K562 (cell line): ENCODE results near the gene PSORS1C2. TPM values are rescaled to one million over a fixed set of nuclear protein-coding genes. Genes with fewer than 3 reads are reported as not detected.

Source experiments
- ATAC-seq: fragments of 200-7000 bp; cut with Tn5 transposase; 3 replicates; pipeline ENCODE4 v1.9.1; 2020; ENCODE audit warnings: moderate library complexity
- BruUV-seq: library from RNA; stranded (reverse); fragments of 400-500 nt; replicated peaks from 2 replicates; lab custom pipeline; 2021; lab: Mats Ljungman, UMichigan
- CTCF ChIA-PET: fragments of 300-600 bp; formaldehyde crosslinking; extraction: SDS; loops from one replicate; lab custom pipeline; 2021; ENCODE audit warnings: low intra/inter-chr PET ratio; lab: Yijun Ruan, JAX
- POLR2A ChIA-PET: fragments of 300-600, 350-650 bp; sonication (Branson Sonifier 250); formaldehyde crosslinking; extraction: SDS; loops from one replicate; lab custom pipeline; 2021; ENCODE audit warnings: antibody characterized with exemption, inconsistent platforms; lab: Yijun Ruan, JAX
- DNase-seq, 4 experiments: peaks; one replicate each; pipeline versions ENCODE4 v3.0.0 to v3.0.0-alpha.2; 2011 to 2018; ENCODE audit warnings: low spot score in 3 of 4, mixed read lengths in 3 of 4; ENCODE audit errors: extremely low read depth in 1 of 4
- FAIRE-seq: peaks from 2 replicates; lab custom pipeline; 2011; peaks lifted over from hg19 to GRCh38; lab: Jason Lieb, UNC
- H2AFZ ChIP-seq: 2 replicates; pipeline ENCODE4 v1.6.0; 2011; ENCODE audit warnings: low read depth, low read length, control low read depth, inconsistent platforms
- H3K27ac ChIP-seq: fragments of 200-600 bp; 3 replicates; pipeline ENCODE4 v1.8.0; 2011; ENCODE audit warnings: low read depth, mild to moderate bottlenecking, control low read depth, inconsistent platforms, low read length, moderate library complexity, mixed read lengths; ENCODE audit errors: extremely low read depth
- H3K27me3 ChIP-seq, 2 experiments: fragments of 300-600 bp in 1 of 2; 2 replicates in 1 of 2; 3 replicates in 1 of 2; pipeline versions ENCODE4 v1.6.0 to v1.8.0; 2011; ENCODE audit warnings: inconsistent platforms in 2 of 2, low read length in 2 of 2, mild to moderate bottlenecking in 1 of 2, mixed read lengths in 1 of 2, moderate library complexity in 1 of 2; ENCODE audit not compliant: control insufficient read depth in 2 of 2, insufficient read depth in 2 of 2
- H3K36me3 ChIP-seq: fragments of 300-600 bp; 3 replicates; pipeline ENCODE4 v1.8.0; 2011; ENCODE audit warnings: mild to moderate bottlenecking, low read length, inconsistent platforms; ENCODE audit not compliant: control insufficient read depth, insufficient read depth
- H3K4me1 ChIP-seq, 2 experiments: fragments of 200-600 bp in 1 of 2; replicated peaks in 1 of 2; 2 replicates in 1 of 2; 3 replicates in 1 of 2; pipeline versions ENCODE4 v1.5.1 to v1.8.0; 2011; ENCODE audit warnings: inconsistent platforms in 2 of 2, low read length in 2 of 2, mild to moderate bottlenecking in 1 of 2, mixed read lengths in 1 of 2, moderate library complexity in 1 of 2; ENCODE audit not compliant: control insufficient read depth in 2 of 2, insufficient read depth in 2 of 2
- H3K4me2 ChIP-seq: 2 replicates; pipeline ENCODE4 v1.6.1; 2011; ENCODE audit warnings: low read length, control low read depth, inconsistent platforms, mixed read lengths; ENCODE audit not compliant: insufficient read depth
- H3K4me3 ChIP-seq: fragments of 200-600 bp; sonication (generic), shearing (Covaris generic); 2 replicates; pipeline ENCODE4 v1.5.1; 2016; ENCODE audit warnings: control low read depth, inconsistent platforms
- H3K79me2 ChIP-seq: fragments of 200-600 bp; 3 replicates; pipeline ENCODE4 v1.8.0; 2011; ENCODE audit warnings: low read length, inconsistent platforms; ENCODE audit not compliant: control insufficient read depth, insufficient read depth
- H3K9ac ChIP-seq, 2 experiments: 2 replicates each; pipeline versions ENCODE4 v1.6.0 to v1.6.1; 2011; ENCODE audit warnings: low read depth in 2 of 2, low read length in 2 of 2, control low read depth in 1 of 2, inconsistent platforms in 1 of 2, mild to moderate bottlenecking in 1 of 2, mixed read lengths in 1 of 2; ENCODE audit not compliant: insufficient read depth in 1 of 2
- H3K9me1 ChIP-seq: one replicate; pipeline ENCODE4 v1.6.0; 2011; ENCODE audit warnings: inconsistent platforms, mild to moderate bottlenecking, low read length, moderate library complexity; ENCODE audit not compliant: control insufficient read depth, insufficient read depth
- H3K9me3 ChIP-seq: replicated peaks from 2 replicates; pipeline ENCODE4 v1.5.1; 2011; ENCODE audit warnings: low read depth, low read length, inconsistent platforms; ENCODE audit not compliant: control insufficient read depth, insufficient read depth
- H4K20me1 ChIP-seq: replicated peaks from 2 replicates; pipeline ENCODE4 v1.6.1; 2011; ENCODE audit warnings: low read length, inconsistent platforms, mixed read lengths; ENCODE audit not compliant: control insufficient read depth, insufficient read depth
- CREB1 ChIP-seq, 2 experiments: sonication (generic) in 1 of 2; formaldehyde crosslinking in 1 of 2; IDR thresholded peaks; 2 replicates each; pipeline versions ENCODE4 v1.6.1 to v1.8.0; 2012 to 2022; ENCODE audit warnings: inconsistent platforms in 1 of 2, mild to moderate bottlenecking in 1 of 2, missing genetic modification reagents in 1 of 2, moderate library complexity in 1 of 2
- IRF2 ChIP-seq: sonication (generic); formaldehyde crosslinking; IDR thresholded peaks from 2 replicates; pipeline ENCODE4 v1.8.1; 2022; ENCODE audit warnings: mild to moderate bottlenecking, missing genetic modification reagents
- LARP7 ChIP-seq: fragments of 450-650 bp; IDR thresholded peaks from 2 replicates; pipeline ENCODE4 v1.6.1; 2016
- NCOR1 ChIP-seq: fragments of 450-650 bp; IDR thresholded peaks from 2 replicates; pipeline ENCODE4 v1.6.1; 2016; ENCODE audit warnings: mild to moderate bottlenecking, moderate library complexity
- PHF8 ChIP-seq: fragments of 200-600 bp; sonication (generic); IDR thresholded peaks from 2 replicates; pipeline ENCODE4 v1.6.1; 2012; ENCODE audit warnings: mixed run types, mild to moderate bottlenecking, inconsistent platforms, low read length, moderate library complexity, borderline replicate concordance
- SMARCA5 ChIP-seq: fragments of 450-650 bp; IDR thresholded peaks from 2 replicates; pipeline ENCODE4 v1.6.1; 2016
- SOX6 ChIP-seq: fragments of 450-650 bp; IDR thresholded peaks from 2 replicates; pipeline ENCODE4 v1.6.1; 2014; ENCODE audit warnings: mild to moderate bottlenecking
- TCFL5 ChIP-seq: fragments of 250-450 bp; sonication (Bioruptor Pico); conservative IDR thresholded peaks from 2 replicates; pipeline ENCODE4 v1.6.1; 2021; ENCODE audit warnings: mild to moderate bottlenecking, moderate library complexity, matching md5 sums
- THAP12 ChIP-seq: fragments of 250-450 bp; sonication (Bioruptor Pico); IDR thresholded peaks from 2 replicates; pipeline ENCODE4 v1.9.0; 2021; ENCODE audit warnings: mild to moderate bottlenecking, inconsistent platforms
- TRIM25 ChIP-seq: fragments of 450-650 bp; IDR thresholded peaks from 2 replicates; pipeline ENCODE4 v1.7.0; 2016; ENCODE audit warnings: borderline replicate concordance
- ZC3H11A ChIP-seq: IDR thresholded peaks from 2 replicates; pipeline ENCODE4 v1.6.1; 2012; ENCODE audit warnings: low read depth, low read length, improper control_type of control experiment
- ZC3H4 ChIP-seq: sonication (generic); formaldehyde crosslinking; IDR thresholded peaks from 2 replicates; pipeline ENCODE4 v1.9.0; 2021; ENCODE audit warnings: missing genetic modification reagents, borderline replicate concordance
- ZFP1 ChIP-seq: fragments of 450-650 bp; formaldehyde crosslinking; IDR thresholded peaks from 2 replicates; pipeline ENCODE4 v1.4.0; 2020; ENCODE audit warnings: mild to moderate bottlenecking, mixed read lengths
- ZNF695 ChIP-seq: fragments of 450-650 bp; formaldehyde crosslinking; IDR thresholded peaks from 2 replicates; pipeline ENCODE4 v1.4.0; 2020; ENCODE audit warnings: mild to moderate bottlenecking, moderate library complexity
- WGBS: fragments of 100-300 bp; shearing (Covaris generic); methylation state at CpG from one replicate; pipeline ENCODE4 v1.1.6; 2016; ENCODE audit warnings: low coverage, mixed read lengths; ENCODE audit not compliant: insufficient coverage; ENCODE audit errors: missing lambda C conversion rate; 5-methylcytosine and 5-hydroxymethylcytosine counted together
- in situ Hi-C: fragments of 300-500 bp; cut with MboI; formaldehyde crosslinking; loops from 4 replicates; pipeline ENCODE4 v1.15.0; 2018; ENCODE audit warnings: inconsistent platforms, mixed read lengths
- intact Hi-C: fragments of 100-400 bp; cut with micrococcal nuclease; formaldehyde crosslinking; loops from 2 replicates; pipeline ENCODE4 v1.14.2; 2022
- polyA plus RNA-seq, 8 experiments: library from polyadenylated mRNA; depleted of rRNA in 4 of 8; stranded (reverse) in 5 of 8; unstranded in 3 of 8; fragments of >200 nt; fragmentation: Nextera tagmentation in 2 of 8; fragmentation: Illumina TruSeq in 1 of 8; extraction: Ambion mirVana in 2 of 8; extraction: Trizol in 1 of 8; gene quantifications; 2 replicates each; pipeline versions ENCODE4 v1.2.1 to v1.2.3, GENCODE V29; 2011 to 2014; ENCODE audit warnings: inconsistent platforms in 1 of 8, missing spikeins in 1 of 8
- total RNA-seq, 7 experiments: library from RNA; depleted of rRNA in 6 of 7; stranded (reverse); fragments of >200 nt in 6 of 7; fragmentation: Illumina TruSeq in 2 of 7; extraction: Trizol in 2 of 7; gene quantifications; 2 replicates each; pipeline versions ENCODE4 v1.2.1 to v1.2.3, GENCODE V29; 2011 to 2021; ENCODE audit warnings: low replicate concordance in 1 of 7

The PSORS1C2 gene
- total and polyA plus RNA-seq, 9 of the 15 experiments (the other 6 are each of a cell fraction or from before 2014, with no cell fraction given) = not detected

- 8% methylated on average over 4 of the region's 4 CpGs for WGBS
- Histone ChIP-seq H3K9me1 (no peaks in the 10 kb centered on the region), H3K4me2 (no peak overlapping the region), H2AFZ (no peak overlapping the region), H3K9ac (no peak overlapping the region), H3K4me1 (peaks cover 11 to 17% of the 10 kb centered on the region in 2 experiments), H4K20me1 (no peaks in the 10 kb centered on the region), H3K79me2 (no peaks in the 10 kb centered on the region), H3K27me3 (no peaks in the 10 kb centered on the region), H3K4me3 (no peak overlapping the region), H3K36me3 (no peaks in the 10 kb centered on the region), H3K9me3 (no peaks in the 10 kb centered on the region), H3K27ac (no peak overlapping the region)
- ATAC-seq (no peak), FAIRE-seq (no peak), DNase-seq (no peak)
- no TSS peak for BruUV-seq
- CTCF ChIA-PET = no interaction called here
- TF ChIP-seq NCOR1 (no peak), THAP12 (CRISPR knock-in tag) (no peak), SOX6 (no peak), ZFP1 (CRISPR knock-in tag) (no peak), PHF8 (no peak), TRIM25 (no peak), SMARCA5 (no peak), LARP7 (no peak), ZC3H4 (CRISPR knock-in tag) (no peak), ZC3H11A (no peak), IRF2 (CRISPR knock-in tag) (no peak), TCFL5 (CRISPR knock-in tag) (no peak), CREB1 (IDR thresholded peaks at IDR 0.05) (no peak), CREB1 (CRISPR knock-in tag; IDR thresholded peaks at IDR 0.05) (no peak), ZNF695 (no peak)
- in situ Hi-C loops = no loop called here
- POLR2A ChIA-PET = interaction anchor here (1.5 kb wide), 1 partner anchor 10 kb away, joined by 4 read pairs; no protein-coding TSS in a partner anchor
- intact Hi-C loops = no loop called here
Observed at GRCh38 chr6:31179042-31179386, 40.1 kb upstream of the PSORS1C2 start.
